GM18951 (cell line): ENCODE data around the gene STAT3.
"Not testable (repeated sequence)": the region's sequence is repeated elsewhere in the genome, so short reads cannot be mapped to it uniquely, and the experiment has no call there.

Source experiments
- POLR2A ChIP-seq: IDR thresholded peaks from 4 replicates; pipeline ENCODE4 v1.6.1; 2011; ENCODE audit warnings: mild to moderate bottlenecking; ENCODE audit not compliant: insufficient read length, insufficient read depth; ENCODE audit errors: extremely low read depth
- in situ Hi-C: fragments of 300-500 bp; cut with MboI; formaldehyde crosslinking; loops from one replicate; pipeline ENCODE4 v1.12.0; 2022; ENCODE audit warnings: low sequenced_read_pairs, mixed read lengths, inconsistent platforms; ENCODE audit not compliant: unreplicated experiment

Gene STAT3

GRCh38 chr17:42307362-42307927 lies 80.8 kb downstream of the STAT3 start:
- in situ Hi-C loops = no loop called here
- TF ChIP-seq POLR2A = no peak

DNA sequence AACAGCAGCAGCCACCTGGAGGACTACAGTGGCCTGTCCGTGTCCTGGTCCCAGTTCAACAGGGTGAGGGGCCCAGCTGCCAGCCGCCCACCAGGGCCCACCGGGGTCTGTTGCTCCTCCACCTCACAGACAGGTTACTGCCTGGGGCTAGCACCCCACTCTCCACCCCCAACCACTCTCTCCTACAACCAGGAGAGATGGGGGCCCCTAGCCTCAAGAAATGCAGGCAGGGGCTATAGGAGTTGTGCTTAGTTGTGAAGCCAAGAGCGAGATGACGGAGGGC lies 81.9 kb downstream of the STAT3 start:
- in situ Hi-C loops = no loop called here
- no peak for TF ChIP-seq POLR2A

GRCh38 chr17:42305543-42306384 lies 82.5 kb downstream of the STAT3 start:
- in situ Hi-C loops = no loop called here
- no peak for TF ChIP-seq POLR2A

DNA sequence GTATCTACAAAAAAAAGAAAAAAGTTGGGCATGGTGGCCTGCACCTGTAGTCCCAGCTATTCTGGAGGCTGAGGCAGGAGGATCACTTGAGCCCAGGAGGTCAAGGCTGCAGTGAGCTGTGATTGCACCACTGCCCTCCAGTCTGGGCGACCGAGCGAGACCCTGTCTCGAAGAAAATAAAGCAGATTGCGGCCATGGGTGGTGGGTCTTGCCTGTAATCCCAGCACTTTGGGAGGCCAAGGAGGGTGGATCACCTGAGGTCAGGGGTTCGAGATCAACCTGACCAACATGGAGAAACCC lies 83.3 kb downstream of the STAT3 start:
- in situ Hi-C loops = not testable (repeated sequence)

- TF ChIP-seq POLR2A = no peak
- in situ Hi-C loops = no loop called here
Observed at GRCh38 chr17:42304187-42305030, 83.8 kb downstream of the STAT3 start.

DNA sequence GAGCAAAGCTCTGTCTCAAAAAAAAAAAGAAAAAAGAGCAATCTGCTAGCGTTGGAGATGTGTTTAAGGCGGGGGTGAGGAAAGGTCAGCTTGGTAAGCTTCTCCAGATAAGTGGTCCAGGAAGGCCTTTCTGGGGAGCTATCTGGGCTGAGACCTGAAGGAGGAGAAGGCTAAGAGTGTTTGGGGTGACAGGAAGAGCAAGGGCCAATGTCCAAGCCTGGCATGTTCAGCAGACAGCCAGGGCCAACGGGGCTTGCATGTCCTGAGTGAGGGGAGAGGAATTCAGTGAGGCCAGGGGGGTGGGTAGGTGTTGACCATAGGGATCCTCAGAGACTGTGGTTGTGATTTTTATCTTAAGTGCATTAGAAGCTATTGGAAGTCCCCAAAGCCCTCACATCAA lies 84.5 kb downstream of the STAT3 start:
- TF ChIP-seq POLR2A = no peak
- in situ Hi-C loops = no loop called here

- no peak for TF ChIP-seq POLR2A
- in situ Hi-C loops = no loop called here
Observed at GRCh38 chr17:42301022-42301421, 87.2 kb downstream of the STAT3 start.

GRCh38 chr17:42299913-42300312 lies 88.3 kb downstream of the STAT3 start:
- in situ Hi-C loops = not testable (repeated sequence)

- in situ Hi-C loops = not testable (repeated sequence)
Observed at GRCh38 chr17:42299361-42299760, 88.9 kb downstream of the STAT3 start.

- in situ Hi-C loops = not testable (repeated sequence)
Observed at GRCh38 chr17:42297775-42298174, 90.5 kb downstream of the STAT3 start.

DNA sequence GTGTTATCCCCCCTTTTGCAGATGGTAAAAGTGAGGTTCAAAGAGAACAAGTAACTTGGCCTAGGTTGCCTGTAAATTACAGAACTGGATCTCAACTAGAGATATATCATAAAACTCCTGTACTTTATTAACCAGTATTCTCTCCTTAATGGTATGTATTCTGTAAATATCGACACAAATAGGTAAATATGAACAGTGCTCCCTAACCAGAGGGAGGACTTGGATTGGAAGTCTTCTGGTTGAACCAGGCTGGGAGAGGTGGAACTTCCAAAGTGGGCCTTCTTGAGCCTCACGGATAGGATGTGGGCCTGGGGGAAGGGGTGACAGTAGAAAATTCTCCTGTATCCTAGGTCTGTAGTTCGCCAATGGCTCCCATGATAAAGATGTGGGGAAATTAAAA lies 92.2 kb downstream of the STAT3 start:
- no peak for TF ChIP-seq POLR2A
- in situ Hi-C loops = no loop called here

GRCh38 chr17:42294469-42295398 lies 93.5 kb downstream of the STAT3 start:
- no peak for TF ChIP-seq POLR2A
- in situ Hi-C loops = no loop called here

DNA sequence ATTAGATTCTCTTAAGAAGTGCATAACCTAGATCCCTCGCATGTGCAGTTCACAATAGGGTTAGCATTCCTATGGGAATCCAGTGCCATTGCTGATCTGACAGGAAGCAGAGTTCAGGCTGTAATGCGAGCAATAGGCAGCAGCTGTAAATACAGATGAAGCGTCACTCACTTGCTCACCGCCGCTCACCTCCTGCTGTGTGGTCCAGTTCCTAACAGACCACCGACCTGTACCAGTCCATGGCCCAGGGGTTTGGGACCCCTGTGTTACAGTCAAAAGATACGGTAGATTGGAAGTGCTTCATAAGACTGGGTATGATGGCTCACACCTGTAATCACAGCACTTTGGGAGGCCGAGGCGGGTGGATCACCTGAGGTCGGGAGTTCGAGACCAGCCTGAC lies 97.1 kb downstream of the STAT3 start:
- TF ChIP-seq POLR2A = no peak
- in situ Hi-C loops = no loop called here
